IPS-11a (cell line): Measurements from ENCODE around the gene DHFR.
"Not testable (repeated sequence)": the region's sequence is repeated elsewhere in the genome, so short reads cannot be mapped to it uniquely, and the experiment has no call there.

Source experiments
- H3K4me3 ChIP-seq: one replicate; pipeline ENCODE4 v1.5.1; 2013; ENCODE audit warnings: low read depth, low read length, control low read depth

Gene DHFR

GRCh38 chr5:80654391-80655230, at the start of gene DHFR, which contains the start of gene MSH3:
Gene DHFR, minus strand, starts transcription at chr5:80654983. Its CDS starts 494 bp downstream, at chr5:80654489.
Gene MSH3, plus strand, starts transcription at chr5:80654652. Its CDS starts 76 bp downstream, at chr5:80654728.
- H3K4me3 ChIP-seq, result peak within 1 kb of the TSS; percentile 87

GRCh38 chr5:80704221-80704620, 49.4 kb upstream of the DHFR start:
- H3K4me3 ChIP-seq, result no peak overlapping the region

- H3K4me3 ChIP-seq, result no peak overlapping the region
Measured at GRCh38 chr5:80703747-80704146, 49.0 kb upstream of the DHFR start.

- H3K4me3 ChIP-seq, result no peak overlapping the region
Measured at GRCh38 chr5:80703291-80703690, 48.5 kb upstream of the DHFR start.

- no peak overlapping the region for H3K4me3 ChIP-seq
Measured at GRCh38 chr5:80701597-80701996, 46.8 kb upstream of the DHFR start.

GRCh38 chr5:80698369-80698768, 43.6 kb upstream of the DHFR start:
- H3K4me3 ChIP-seq, result no peak overlapping the region

- no peak overlapping the region for H3K4me3 ChIP-seq
Measured at GRCh38 chr5:80697100-80697499, 42.3 kb upstream of the DHFR start.

- H3K4me3 ChIP-seq, result no peak overlapping the region
Measured at GRCh38 chr5:80696450-80696849, 41.7 kb upstream of the DHFR start.

- no peak overlapping the region for H3K4me3 ChIP-seq
Measured at GRCh38 chr5:80695666-80696065, 40.9 kb upstream of the DHFR start.

- H3K4me3 ChIP-seq, result no peak overlapping the region
Measured at GRCh38 chr5:80689627-80690026, 34.8 kb upstream of the DHFR start.

GRCh38 chr5:80688648-80689420, 34.1 kb upstream of the DHFR start:
- H3K4me3 ChIP-seq, result no peak overlapping the region

GRCh38 chr5:80686757-80687156, 32.0 kb upstream of the DHFR start:
- no peak overlapping the region for H3K4me3 ChIP-seq

- H3K4me3 ChIP-seq, result no peak overlapping the region
Measured at GRCh38 chr5:80676706-80677105, 21.9 kb upstream of the DHFR start.

- no peak overlapping the region for H3K4me3 ChIP-seq
Measured at GRCh38 chr5:80672140-80672736, 17.5 kb upstream of the DHFR start.

- H3K4me3 ChIP-seq, result no peak overlapping the region
Measured at GRCh38 chr5:80668016-80668969, 13.5 kb upstream of the DHFR start.

- H3K4me3 ChIP-seq, result no peak overlapping the region
Measured at GRCh38 chr5:80667384-80667783, 12.6 kb upstream of the DHFR start.

- no peak overlapping the region for H3K4me3 ChIP-seq
Measured at GRCh38 chr5:80665057-80665456, 10.3 kb upstream of the DHFR start.

GRCh38 chr5:80662108-80662507, 7.3 kb upstream of the DHFR start:
- no peak overlapping the region for H3K4me3 ChIP-seq

GRCh38 chr5:80660661-80661060, 5.9 kb upstream of the DHFR start:
- not testable (repeated sequence) for H3K4me3 ChIP-seq

GRCh38 chr5:80659106-80659505, 4.3 kb upstream of the DHFR start:
- no peak overlapping the region for H3K4me3 ChIP-seq
